Activated CD4-positive, alpha-beta T cell treated with anti-CD3 and anti-CD28 coated beads for 36 hours (primary cell): ENCODE measurements around the gene TRPC4AP. TPM values are rescaled to one million over a fixed set of nuclear protein-coding genes. Genes with fewer than 3 reads are reported as not detected.

Experiments used
- ATAC-seq: fragments of 200-7000 bp; cut with Tn5 transposase; one replicate; pipeline ENCODE4 v1.10.0; 2021; ENCODE audit warnings: mild to moderate bottlenecking, moderate library complexity
- CTCF ChIA-PET: fragments of 350-600 bp; sonication (Branson Sonifier 250); formaldehyde crosslinking; loops from one replicate; lab custom pipeline; 2021; ENCODE audit warnings: antibody characterized with exemption; lab: Charles Lee
- POLR2A ChIA-PET: fragments of 350-600 bp; sonication (Branson Sonifier 250); formaldehyde crosslinking; loops from one replicate; lab custom pipeline; 2021; ENCODE audit warnings: antibody characterized with exemption, inconsistent platforms; lab: Charles Lee
- DNase-seq: peaks from one replicate; pipeline ENCODE4 v3.0.0-alpha.2; 2020
- H3K27ac Mint-ChIP-seq: one replicate; pipeline ENCODE4 v1.8.0; 2021; ENCODE audit warnings: mixed read lengths
- H3K27me3 Mint-ChIP-seq: one replicate; pipeline ENCODE4 v1.8.0; 2021; ENCODE audit warnings: mixed read lengths
- H3K36me3 Mint-ChIP-seq: one replicate; pipeline ENCODE4 v1.8.0; 2021; ENCODE audit warnings: low read depth, mixed read lengths
- H3K4me1 Mint-ChIP-seq: one replicate; pipeline ENCODE4 v1.8.0; 2021; ENCODE audit warnings: mixed read lengths
- H3K4me3 Mint-ChIP-seq: one replicate; pipeline ENCODE4 v1.8.0; 2021; ENCODE audit warnings: mild to moderate bottlenecking, moderate library complexity, mixed read lengths
- H3K9me3 Mint-ChIP-seq: one replicate; pipeline ENCODE4 v1.8.0; 2021; ENCODE audit warnings: low read depth, mixed read lengths
- intact Hi-C, 2 experiments: fragments of 100-400 bp; cut with DNase I in 1 of 2; cut with micrococcal nuclease in 1 of 2; formaldehyde crosslinking; loops; one replicate each; pipeline versions ENCODE4 v1.14.2 to v1.15.1; 2022 to 2024; cut with DNase I, micrococcal nuclease
- total RNA-seq, 2 experiments: library from RNA; stranded (reverse); gene quantifications; one replicate each; pipeline ENCODE4 v1.2.3, GENCODE V29; 2021

The TRPC4AP gene
- total RNA-seq, 2 experiments from 2014 or later, result 36.0 to 39.6 TPM

GRCh38 chr20:34983995-34984735, 108.4 kb downstream of the TRPC4AP start:
- H3K4me3 Mint-ChIP-seq, result no peak overlapping the region
- no peaks in the 10 kb centered on the region for H3K9me3 Mint-ChIP-seq
- no peaks in the 10 kb centered on the region for H3K4me1 Mint-ChIP-seq
- H3K27me3 Mint-ChIP-seq, result peaks cover 19% of the 10 kb centered on the region
- DNase-seq (no peak), ATAC-seq (no peak)
- intact Hi-C loops, result no loop called here
- H3K36me3 Mint-ChIP-seq, result no peaks in the 10 kb centered on the region
- CTCF ChIA-PET, result no interaction called here
- POLR2A ChIA-PET, result no interaction called here
- H3K27ac Mint-ChIP-seq, result no peak overlapping the region

GRCh38 chr20:34983089-34983820, 109.4 kb downstream of the TRPC4AP start:
- intact Hi-C loops, result no loop called here
- Mint-ChIP-seq H3K27ac (no peak overlapping the region), H3K36me3 (no peaks in the 10 kb centered on the region), H3K4me1 (no peaks in the 10 kb centered on the region), H3K27me3 (peaks cover 19% of the 10 kb centered on the region), H3K4me3 (no peak overlapping the region), H3K9me3 (no peaks in the 10 kb centered on the region)
- ATAC-seq (no peak), DNase-seq (no peak)
- ChIA-PET CTCF (no interaction called here), POLR2A (no interaction called here)

- no peak overlapping the region for H3K27ac Mint-ChIP-seq
- no peak for ATAC-seq
Measured at GRCh38 chr20:34982270-34983088, 110.1 kb downstream of the TRPC4AP start.

GRCh38 chr20:34980543-34981233, 111.9 kb downstream of the TRPC4AP start:
- ATAC-seq (no peak), DNase-seq (no peak)
- ChIA-PET POLR2A (no interaction called here), CTCF (interaction anchor here (0.6 kb wide), 1 partner anchor 415 kb away, joined by 3 read pairs; no protein-coding TSS in a partner anchor)
- Mint-ChIP-seq H3K4me3 (no peak overlapping the region), H3K9me3 (no peaks in the 10 kb centered on the region), H3K4me1 (no peaks in the 10 kb centered on the region), H3K27ac (no peak overlapping the region), H3K27me3 (peaks cover 28% of the 10 kb centered on the region), H3K36me3 (no peaks in the 10 kb centered on the region)
- intact Hi-C loops, result no loop called here

More at GRCh38 chr20:34982270-34983088, 110.1 kb downstream of the TRPC4AP start:
- peaks cover 22% of the 10 kb centered on the region for H3K27me3 Mint-ChIP-seq
- no peak overlapping the region for H3K4me3 Mint-ChIP-seq
- H3K36me3 Mint-ChIP-seq, result no peaks in the 10 kb centered on the region
- intact Hi-C loops, result no loop called here
- H3K9me3 Mint-ChIP-seq, result no peaks in the 10 kb centered on the region
- no peak for DNase-seq
- ChIA-PET POLR2A (no interaction called here), CTCF (no interaction called here)
- no peaks in the 10 kb centered on the region for H3K4me1 Mint-ChIP-seq

- ATAC-seq (peak; percentile 79), DNase-seq (peak; percentile 61)
- no peaks in the 10 kb centered on the region for H3K36me3 Mint-ChIP-seq
- ChIA-PET CTCF (interaction anchor here (0.6 kb wide), 1 partner anchor 416 kb away, joined by 3 read pairs; no protein-coding TSS in a partner anchor), POLR2A (no interaction called here)
- no peaks in the 10 kb centered on the region for H3K4me1 Mint-ChIP-seq
- peaks cover 30% of the 10 kb centered on the region for H3K27me3 Mint-ChIP-seq
- H3K9me3 Mint-ChIP-seq, result no peaks in the 10 kb centered on the region
- no peak overlapping the region for H3K4me3 Mint-ChIP-seq
- H3K27ac Mint-ChIP-seq, result no peak overlapping the region
- intact Hi-C loops, result no loop called here
Measured at GRCh38 chr20:34979366-34980153, 113.0 kb downstream of the TRPC4AP start.

- H3K27me3 Mint-ChIP-seq, result peaks cover 24% of the 10 kb centered on the region
- H3K36me3 Mint-ChIP-seq, result no peaks in the 10 kb centered on the region
- DNase-seq (no peak), ATAC-seq (no peak)
- H3K4me1 Mint-ChIP-seq, result no peaks in the 10 kb centered on the region
- no peak overlapping the region for H3K4me3 Mint-ChIP-seq
- H3K9me3 Mint-ChIP-seq, result no peaks in the 10 kb centered on the region
- CTCF ChIA-PET, result no interaction called here
- intact Hi-C loops, result no loop called here
- POLR2A ChIA-PET, result no interaction called here
- no peak overlapping the region for H3K27ac Mint-ChIP-seq
Measured at GRCh38 chr20:34978092-34978744, 114.4 kb downstream of the TRPC4AP start.

GRCh38 chr20:34977365-34978091, 115.1 kb downstream of the TRPC4AP start:
- no peaks in the 10 kb centered on the region for H3K9me3 Mint-ChIP-seq
- DNase-seq (no peak), ATAC-seq (no peak)
- ChIA-PET CTCF (no interaction called here), POLR2A (no interaction called here)
- intact Hi-C loops, result no loop called here
- H3K4me1 Mint-ChIP-seq, result no peaks in the 10 kb centered on the region
- no peak overlapping the region for H3K4me3 Mint-ChIP-seq
- no peaks in the 10 kb centered on the region for H3K36me3 Mint-ChIP-seq
- H3K27me3 Mint-ChIP-seq, result peaks cover 20% of the 10 kb centered on the region
- H3K27ac Mint-ChIP-seq, result no peak overlapping the region

- Mint-ChIP-seq H3K27ac (no peak overlapping the region), H3K4me1 (no peaks in the 10 kb centered on the region), H3K4me3 (no peak overlapping the region), H3K36me3 (no peaks in the 10 kb centered on the region), H3K27me3 (peaks cover 15% of the 10 kb centered on the region), H3K9me3 (no peaks in the 10 kb centered on the region)
- no peak for DNase-seq
- intact Hi-C loops, result no loop called here
- POLR2A ChIA-PET, result no interaction called here
- ATAC-seq, result no peak
- CTCF ChIA-PET, result interaction anchor here (0.7 kb wide), 1 partner anchor 64 kb away, joined by 3 read pairs; no protein-coding TSS in a partner anchor
Measured at GRCh38 chr20:34976286-34976685, 116.3 kb downstream of the TRPC4AP start.

GRCh38 chr20:34974246-34974645, 118.4 kb downstream of the TRPC4AP start:
- DNase-seq, result no peak
- POLR2A ChIA-PET, result no interaction called here
- Mint-ChIP-seq H3K27ac (no peak overlapping the region), H3K4me3 (no peak overlapping the region), H3K4me1 (no peaks in the 10 kb centered on the region), H3K27me3 (peaks cover 11% of the 10 kb centered on the region), H3K9me3 (no peaks in the 10 kb centered on the region), H3K36me3 (no peaks in the 10 kb centered on the region)
- no peak for ATAC-seq
- CTCF ChIA-PET, result interaction anchor here (0.8 kb wide), 1 partner anchor 100 kb away, joined by 4 read pairs; no protein-coding TSS in a partner anchor
- intact Hi-C loops, result no loop called here
